ENCODE measurements around the gene RBM27.
"Not testable (repeated sequence)": the region's sequence is repeated elsewhere in the genome, so short reads cannot be mapped to it uniquely, and the experiment has no call there.

Gene RBM27, protein sequence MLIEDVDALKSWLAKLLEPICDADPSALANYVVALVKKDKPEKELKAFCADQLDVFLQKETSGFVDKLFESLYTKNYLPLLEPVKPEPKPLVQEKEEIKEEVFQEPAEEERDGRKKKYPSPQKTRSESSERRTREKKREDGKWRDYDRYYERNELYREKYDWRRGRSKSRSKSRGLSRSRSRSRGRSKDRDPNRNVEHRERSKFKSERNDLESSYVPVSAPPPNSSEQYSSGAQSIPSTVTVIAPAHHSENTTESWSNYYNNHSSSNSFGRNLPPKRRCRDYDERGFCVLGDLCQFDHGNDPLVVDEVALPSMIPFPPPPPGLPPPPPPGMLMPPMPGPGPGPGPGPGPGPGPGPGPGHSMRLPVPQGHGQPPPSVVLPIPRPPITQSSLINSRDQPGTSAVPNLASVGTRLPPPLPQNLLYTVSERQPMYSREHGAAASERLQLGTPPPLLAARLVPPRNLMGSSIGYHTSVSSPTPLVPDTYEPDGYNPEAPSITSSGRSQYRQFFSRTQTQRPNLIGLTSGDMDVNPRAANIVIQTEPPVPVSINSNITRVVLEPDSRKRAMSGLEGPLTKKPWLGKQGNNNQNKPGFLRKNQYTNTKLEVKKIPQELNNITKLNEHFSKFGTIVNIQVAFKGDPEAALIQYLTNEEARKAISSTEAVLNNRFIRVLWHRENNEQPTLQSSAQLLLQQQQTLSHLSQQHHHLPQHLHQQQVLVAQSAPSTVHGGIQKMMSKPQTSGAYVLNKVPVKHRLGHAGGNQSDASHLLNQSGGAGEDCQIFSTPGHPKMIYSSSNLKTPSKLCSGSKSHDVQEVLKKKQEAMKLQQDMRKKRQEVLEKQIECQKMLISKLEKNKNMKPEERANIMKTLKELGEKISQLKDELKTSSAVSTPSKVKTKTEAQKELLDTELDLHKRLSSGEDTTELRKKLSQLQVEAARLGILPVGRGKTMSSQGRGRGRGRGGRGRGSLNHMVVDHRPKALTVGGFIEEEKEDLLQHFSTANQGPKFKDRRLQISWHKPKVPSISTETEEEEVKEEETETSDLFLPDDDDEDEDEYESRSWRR

DNA sequence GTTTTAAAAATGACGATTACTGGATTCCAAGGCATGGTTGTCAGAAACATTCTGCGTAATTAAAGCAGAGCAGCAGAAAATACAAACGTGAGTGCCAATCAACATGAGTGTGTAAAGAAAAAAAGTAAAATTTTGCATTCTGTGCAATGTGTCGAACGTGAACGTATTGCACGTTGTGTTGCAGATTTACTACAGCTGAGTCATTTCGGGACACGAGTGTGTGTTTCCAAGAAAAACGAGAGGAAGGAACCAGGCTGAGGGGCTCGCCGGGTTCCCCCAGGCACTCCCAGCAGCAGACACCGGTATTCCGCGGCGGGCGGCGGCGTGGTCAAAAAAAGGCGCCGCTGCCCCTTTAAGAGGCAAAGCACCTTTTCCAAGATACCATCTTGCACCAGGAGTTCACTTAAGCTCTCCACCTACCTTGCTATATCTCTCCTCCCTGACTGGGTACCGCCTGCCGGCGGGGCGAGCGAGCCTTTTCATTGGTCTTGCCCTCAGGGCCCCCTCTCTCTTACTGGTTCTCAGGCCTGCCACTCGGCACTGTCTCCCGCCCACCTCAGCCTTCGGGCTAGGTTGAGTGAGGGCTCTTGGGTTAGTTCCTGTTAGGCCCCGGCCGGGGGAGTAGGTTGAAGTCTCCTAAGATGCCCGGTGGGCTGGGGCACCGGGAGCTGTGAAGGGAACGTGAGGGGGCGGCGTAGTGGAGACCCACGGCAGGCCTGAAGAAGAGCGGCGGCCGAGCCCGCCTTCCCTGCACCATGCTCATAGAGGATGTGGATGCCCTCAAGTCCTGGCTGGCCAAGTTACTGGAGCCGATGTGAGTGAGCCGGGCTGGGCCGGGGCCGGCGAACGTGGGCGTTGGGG is at the start of gene RBM27:
Gene RBM27, plus strand, starts transcription at position 595 of the 861 bp plus-strand sequence. Its CDS starts 161 bp downstream, at position 756.
- TF ChIP-seq, protein P1, sequence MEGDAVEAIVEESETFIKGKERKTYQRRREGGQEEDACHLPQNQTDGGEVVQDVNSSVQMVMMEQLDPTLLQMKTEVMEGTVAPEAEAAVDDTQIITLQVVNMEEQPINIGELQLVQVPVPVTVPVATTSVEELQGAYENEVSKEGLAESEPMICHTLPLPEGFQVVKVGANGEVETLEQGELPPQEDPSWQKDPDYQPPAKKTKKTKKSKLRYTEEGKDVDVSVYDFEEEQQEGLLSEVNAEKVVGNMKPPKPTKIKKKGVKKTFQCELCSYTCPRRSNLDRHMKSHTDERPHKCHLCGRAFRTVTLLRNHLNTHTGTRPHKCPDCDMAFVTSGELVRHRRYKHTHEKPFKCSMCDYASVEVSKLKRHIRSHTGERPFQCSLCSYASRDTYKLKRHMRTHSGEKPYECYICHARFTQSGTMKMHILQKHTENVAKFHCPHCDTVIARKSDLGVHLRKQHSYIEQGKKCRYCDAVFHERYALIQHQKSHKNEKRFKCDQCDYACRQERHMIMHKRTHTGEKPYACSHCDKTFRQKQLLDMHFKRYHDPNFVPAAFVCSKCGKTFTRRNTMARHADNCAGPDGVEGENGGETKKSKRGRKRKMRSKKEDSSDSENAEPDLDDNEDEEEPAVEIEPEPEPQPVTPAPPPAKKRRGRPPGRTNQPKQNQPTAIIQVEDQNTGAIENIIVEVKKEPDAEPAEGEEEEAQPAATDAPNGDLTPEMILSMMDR (IDR thresholded peaks at IDR 0.05; ENCODE audit: low read depth, low read length) = no peak
- DNase-seq (ENCODE audit: extremely low read depth, low read depth) = peak; percentile 98

DNA sequence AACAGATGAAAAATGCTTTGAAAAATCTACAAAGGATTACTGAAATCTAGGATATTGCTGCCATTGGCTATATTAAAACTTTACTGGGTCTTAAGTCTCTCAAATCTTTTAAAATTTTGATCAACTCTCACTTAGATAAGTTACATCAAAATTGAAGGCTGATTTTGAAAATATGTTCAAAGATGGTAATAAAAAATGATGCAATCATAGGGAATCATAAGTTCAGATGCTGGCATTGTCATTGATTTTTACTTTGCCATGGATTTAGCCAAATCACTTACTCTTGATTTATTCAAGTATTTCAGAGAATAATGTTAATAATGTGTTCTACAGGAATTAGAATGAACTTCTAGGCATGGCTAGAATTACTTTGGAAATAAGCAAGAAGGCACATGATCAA is 45.1 kb upstream of the RBM27 start:
- no peak for DNase-seq (ENCODE audit: extremely low read depth, low read depth)
- TF ChIP-seq, protein P1 (IDR thresholded peaks at IDR 0.05; ENCODE audit: low read depth, low read length) = no peak

DNA sequence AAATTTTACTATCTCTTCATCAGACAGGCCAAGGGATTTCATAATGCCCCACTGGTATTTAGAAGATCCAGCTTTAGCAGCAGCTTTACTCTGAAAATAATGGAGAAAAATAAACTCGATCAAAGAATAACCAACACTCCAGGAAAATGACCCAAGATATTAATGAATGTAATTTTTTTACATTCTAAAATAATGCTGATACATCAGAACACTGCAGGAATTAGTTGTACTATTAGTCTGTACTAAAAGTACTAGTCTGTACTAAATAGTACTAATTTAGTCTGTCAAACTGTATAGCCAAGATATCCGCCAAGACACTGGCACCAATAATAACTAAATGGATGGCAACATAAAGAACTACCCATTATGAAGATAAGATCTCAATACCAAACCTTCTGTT is 39.0 kb upstream of the RBM27 start:
- TF ChIP-seq, protein P1 (IDR thresholded peaks at IDR 0.05; ENCODE audit: low read depth, low read length) = no peak
- no peak for DNase-seq (ENCODE audit: extremely low read depth, low read depth)

DNA sequence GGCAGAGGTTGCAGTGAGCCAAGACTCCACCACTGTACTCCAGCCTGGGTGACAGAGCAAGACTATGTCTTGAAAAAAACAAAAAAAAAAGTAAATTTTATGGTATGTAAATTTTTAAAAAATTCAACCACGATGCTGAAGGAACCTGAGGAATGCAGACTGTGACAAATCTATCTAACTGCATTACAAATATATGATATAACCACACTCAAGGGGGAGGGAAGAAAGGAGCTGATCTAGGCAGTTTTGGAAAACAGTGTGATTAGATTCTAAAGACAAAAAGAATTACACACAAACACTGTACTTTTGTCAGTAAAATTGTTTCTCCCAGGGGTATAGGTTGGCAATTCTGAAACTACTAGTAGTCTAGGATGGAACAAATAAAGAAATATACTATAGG is 37.9 kb upstream of the RBM27 start:
- TF ChIP-seq, protein P1 (IDR thresholded peaks at IDR 0.05; ENCODE audit: low read depth, low read length) = no peak

DNA sequence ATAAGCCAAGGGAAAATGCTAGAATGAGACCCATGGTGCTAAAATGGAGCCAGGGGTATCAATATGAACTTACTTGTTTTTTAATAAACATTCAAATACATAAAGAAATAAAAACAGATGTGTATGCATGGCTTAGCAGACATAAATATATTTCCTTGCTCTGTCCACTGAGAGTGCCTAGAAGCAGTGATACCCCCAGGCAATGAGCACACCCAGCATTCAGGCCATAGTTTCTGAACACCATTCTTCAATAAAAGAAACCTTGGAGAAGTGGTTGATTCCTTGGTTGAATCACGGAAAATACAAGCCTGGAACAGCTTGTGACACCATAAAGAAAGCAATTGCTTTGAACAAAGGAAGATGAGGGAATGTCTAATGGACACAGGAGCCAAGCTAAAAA is 37.5 kb upstream of the RBM27 start:
- TF ChIP-seq, protein P1 (IDR thresholded peaks at IDR 0.05; ENCODE audit: low read depth, low read length) = no peak
- no peak for DNase-seq (ENCODE audit: extremely low read depth, low read depth)

More for the DNA sequence above, 37.9 kb upstream of the RBM27 start:
- DNase-seq (ENCODE audit: extremely low read depth, low read depth) = no peak

DNA sequence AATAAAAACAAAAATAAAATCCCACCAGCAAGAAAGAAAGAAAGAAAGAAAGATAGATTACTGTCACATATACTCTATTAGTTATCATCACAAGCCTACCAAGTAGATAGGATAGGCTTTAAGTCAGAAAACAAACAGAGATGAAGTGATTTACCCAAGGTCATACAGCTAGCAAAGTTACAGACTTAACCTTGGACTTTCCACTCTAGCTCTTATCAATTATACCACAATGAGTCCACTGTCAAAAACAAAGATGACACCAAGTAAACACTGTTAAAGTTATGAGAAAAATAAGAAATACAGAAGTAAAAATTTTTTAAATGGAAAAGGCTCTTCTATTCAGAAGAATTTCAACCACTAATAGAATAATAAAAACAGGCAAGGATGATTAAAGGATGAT is 34.3 kb upstream of the RBM27 start:
- TF ChIP-seq, protein P1 (IDR thresholded peaks at IDR 0.05; ENCODE audit: low read depth, low read length) = no peak
- DNase-seq (ENCODE audit: extremely low read depth, low read depth) = no peak

DNA sequence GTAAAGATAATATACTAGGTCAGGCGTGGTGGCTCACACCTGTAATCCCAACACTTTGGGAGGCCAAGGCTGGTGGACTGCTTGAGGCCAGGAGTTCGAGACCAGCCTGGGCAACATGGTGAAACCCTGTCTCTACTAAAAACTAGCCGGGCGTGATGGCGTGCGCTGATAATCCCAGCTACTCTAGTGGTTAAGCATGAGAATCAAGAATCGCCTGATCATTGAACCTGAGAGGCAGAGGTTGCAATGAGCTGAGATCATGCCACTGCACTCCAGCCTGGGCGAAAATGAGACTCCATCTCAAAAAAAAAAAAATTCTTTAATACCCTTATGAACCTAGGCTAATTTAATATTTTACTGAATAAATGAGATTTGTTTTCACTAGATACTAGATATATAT is 30.4 kb upstream of the RBM27 start:
- not testable (repeated sequence) for DNase-seq (ENCODE audit: extremely low read depth, low read depth)

Data from AG09319 (cell line).